Stimulated activated CD8-positive, alpha-beta memory T cell treated with anti-CD3 and anti-CD28 coated beads, Interleukin-4, amount 100 ng/mL, for 24 hours (primary cell): ENCODE measurements around the gene SLC12A9.
A peak's percentile ranks its signal among the peaks of the same experiment; 100 is the strongest.

ENCODE experiments used
- DNase-seq: peaks from one replicate; pipeline ENCODE4 v3.0.0-alpha.2; 2020; ENCODE audit warnings: low read depth

SLC12A9 gene

GRCh38 chr7:100886142-100886935 is 33.8 kb downstream of the SLC12A9 start:
- DNase-seq: no peak

- no peak for DNase-seq
Measured at GRCh38 chr7:100886936-100887515, 34.5 kb downstream of the SLC12A9 start.

GRCh38 chr7:100887516-100888290 is 35.2 kb downstream of the SLC12A9 start:
- DNase-seq: no peak

GRCh38 chr7:100888291-100888987 is 35.9 kb downstream of the SLC12A9 start:
- DNase-seq: no peak

GRCh38 chr7:100888988-100889750 is 36.7 kb downstream of the SLC12A9 start, which contains the start of gene UFSP1:
TSS of gene UFSP1 (minus strand) at chr7:100889715. CDS start at chr7:100889271, 444 bp downstream.
- no peak for DNase-seq

GRCh38 chr7:100890653-100891567 is 38.4 kb downstream of the SLC12A9 start:
- no peak for DNase-seq

GRCh38 chr7:100891568-100892247 is 39.2 kb downstream of the SLC12A9 start:
- no peak for DNase-seq

GRCh38 chr7:100892364-100893317 is 40.1 kb downstream of the SLC12A9 start:
- no peak for DNase-seq

GRCh38 chr7:100893318-100893895 is 40.9 kb downstream of the SLC12A9 start:
- DNase-seq: no peak

- DNase-seq: no peak
Measured at GRCh38 chr7:100893910-100894721, 41.6 kb downstream of the SLC12A9 start.

GRCh38 chr7:100894860-100895700 is 42.6 kb downstream of the SLC12A9 start:
- peak; percentile 46 for DNase-seq

GRCh38 chr7:100895701-100895955 is 43.1 kb downstream of the SLC12A9 start, which contains the start of gene ACHE:
TSS of gene ACHE (minus strand) at chr7:100895888. CDS start at chr7:100894232, 1,656 bp downstream.
- DNase-seq: no peak

GRCh38 chr7:100895956-100896731 is 43.6 kb downstream of the SLC12A9 start:
- no peak for DNase-seq

- DNase-seq: no peak
Measured at GRCh38 chr7:100896732-100897608, 44.5 kb downstream of the SLC12A9 start.
